GM19193 (cell line): ENCODE results near the gene COPA.

Experiments
- POLR2A ChIP-seq: IDR thresholded peaks from 4 replicates; pipeline ENCODE4 v1.6.1; 2011; ENCODE audit not compliant: insufficient read depth, insufficient read length; ENCODE audit errors: extremely low read depth

The COPA gene

DNA sequence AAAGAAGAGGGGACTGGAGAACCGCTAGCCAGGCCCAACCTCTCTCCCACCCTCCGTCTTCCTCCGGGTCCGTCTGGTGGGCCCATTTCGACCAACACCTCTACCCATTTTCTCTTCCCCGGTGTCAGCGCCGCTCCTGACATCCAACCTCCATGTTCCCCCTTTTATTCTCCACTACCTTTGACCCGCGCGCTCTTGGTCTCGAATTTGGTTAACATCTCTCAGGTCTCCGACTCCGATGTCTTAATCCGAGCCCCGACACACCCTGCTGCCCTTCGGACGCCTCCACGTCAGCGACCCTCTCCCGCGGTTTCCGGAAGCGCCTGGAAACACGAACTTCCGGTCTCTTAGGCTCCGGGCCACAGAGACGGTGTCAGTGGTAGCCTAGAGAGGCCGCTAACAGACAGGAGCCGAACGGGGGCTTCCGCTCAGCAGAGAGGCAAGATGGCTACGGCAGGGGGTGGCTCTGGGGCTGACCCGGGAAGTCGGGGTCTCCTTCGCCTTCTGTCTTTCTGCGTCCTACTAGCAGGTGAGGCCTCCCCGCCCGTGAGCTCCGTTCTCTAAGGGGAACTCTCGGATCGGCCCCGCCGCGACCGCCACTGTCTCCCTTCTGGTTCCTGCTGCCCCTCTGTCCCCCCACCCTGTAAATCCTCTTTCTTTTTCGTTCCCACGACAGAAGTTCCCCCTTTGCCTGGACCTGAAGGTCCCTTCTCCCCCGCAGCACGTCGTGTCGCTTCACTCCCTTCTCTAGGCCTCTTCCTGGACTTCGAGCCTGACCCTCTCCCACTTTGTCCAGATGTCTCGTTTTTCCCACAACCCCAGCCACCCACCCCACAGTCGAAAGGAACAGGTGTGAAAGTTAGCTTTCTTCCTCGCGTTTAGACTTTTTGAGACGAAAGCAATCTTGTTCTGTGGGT is at the start of gene COPA, which contains the start of gene NCSTN:
Gene COPA, minus strand, starts transcription at position 298 of the 917 bp plus-strand sequence. Its CDS starts 80 bp downstream, at position 218.
Gene NCSTN, plus strand, starts transcription at position 431 of the 917 bp plus-strand sequence. Its CDS starts 14 bp downstream, at position 445.
- TF ChIP-seq POLR2A, result peak; percentile 91

DNA sequence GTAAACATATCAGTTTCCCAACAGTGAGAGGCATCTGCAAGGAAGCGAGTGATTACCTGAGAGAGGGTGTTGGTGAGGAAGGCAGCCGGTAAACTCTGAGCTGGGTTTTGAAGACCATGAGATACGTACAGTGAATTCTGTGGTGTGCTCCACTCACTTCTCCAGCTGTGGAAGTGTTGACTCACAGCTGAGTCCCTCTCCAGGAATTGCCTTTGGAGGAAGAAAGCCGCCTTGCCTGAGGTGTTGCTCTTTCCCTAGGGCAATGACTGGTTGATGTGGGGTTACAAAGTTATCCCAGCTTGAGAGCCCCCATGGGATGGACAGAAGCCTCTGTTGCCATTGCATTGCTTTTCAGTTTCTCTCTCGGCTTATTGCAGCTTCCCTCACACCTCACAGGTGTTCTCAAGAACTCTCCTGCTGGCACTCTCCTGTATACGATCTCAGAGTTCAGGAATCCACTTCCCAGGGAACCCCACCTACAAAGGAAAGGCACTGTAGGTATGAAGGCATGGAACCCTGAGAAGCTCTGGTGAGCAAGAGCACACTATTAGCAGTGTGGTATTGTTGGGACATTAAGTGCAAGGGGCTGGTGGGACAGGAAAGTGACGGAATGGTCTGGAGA is 34.6 kb upstream of the COPA start:
- no peak for TF ChIP-seq POLR2A

- no peak for TF ChIP-seq POLR2A
These were observed 33.6 kb upstream of the COPA start for GRCh38 chr1:160376525-160377131.

- TF ChIP-seq POLR2A, result no peak
These were observed 32.9 kb upstream of the COPA start for GRCh38 chr1:160375788-160376524.

- no peak for TF ChIP-seq POLR2A
These were observed 31.5 kb upstream of the COPA start for GRCh38 chr1:160374306-160375110.

DNA sequence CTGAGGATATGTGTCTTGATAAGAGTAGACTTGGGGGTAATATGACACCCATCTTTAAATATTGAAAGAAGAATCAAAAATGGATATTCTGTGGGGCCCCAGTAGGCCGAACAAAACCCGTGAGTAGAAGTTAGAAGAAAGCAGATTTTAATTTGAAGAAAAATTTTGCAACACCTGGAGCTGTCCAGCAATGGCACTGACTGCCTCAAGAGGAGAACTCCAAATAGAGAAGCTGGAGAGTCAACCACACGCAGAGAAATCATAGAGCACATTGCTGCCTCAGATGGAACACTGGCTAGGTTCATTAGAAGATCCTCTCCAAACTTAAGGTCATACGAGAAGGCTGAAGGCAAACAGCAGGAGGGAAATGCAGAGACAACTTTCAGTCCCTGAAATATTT is 30.6 kb upstream of the COPA start:
- TF ChIP-seq POLR2A, result no peak

DNA sequence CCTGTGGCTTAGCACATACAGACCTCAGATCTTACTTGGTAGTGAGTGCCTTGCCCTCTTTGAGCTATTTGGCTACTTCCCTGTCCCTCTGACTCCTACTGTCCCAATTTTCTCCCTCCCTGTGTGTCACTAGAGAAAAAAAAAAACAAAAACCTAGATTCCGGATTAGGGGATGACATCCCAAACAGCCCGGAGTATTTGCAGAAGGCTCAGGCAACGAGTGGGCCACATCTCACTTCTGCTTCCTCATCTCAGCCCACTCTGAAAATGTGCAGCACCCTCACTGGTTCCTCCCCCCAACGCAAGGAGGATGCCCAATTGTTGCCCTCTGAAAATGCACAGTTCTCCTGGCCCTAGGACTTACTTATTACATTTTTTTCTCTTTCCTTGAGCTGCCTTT is 28.7 kb upstream of the COPA start:
- no peak for TF ChIP-seq POLR2A

- TF ChIP-seq POLR2A, result no peak
These were observed 28.2 kb upstream of the COPA start for GRCh38 chr1:160371346-160371631.

GRCh38 chr1:160370561-160371345 is 27.7 kb upstream of the COPA start:
- no peak for TF ChIP-seq POLR2A

- no peak for TF ChIP-seq POLR2A
These were observed 26.0 kb upstream of the COPA start for GRCh38 chr1:160369087-160369486.

DNA sequence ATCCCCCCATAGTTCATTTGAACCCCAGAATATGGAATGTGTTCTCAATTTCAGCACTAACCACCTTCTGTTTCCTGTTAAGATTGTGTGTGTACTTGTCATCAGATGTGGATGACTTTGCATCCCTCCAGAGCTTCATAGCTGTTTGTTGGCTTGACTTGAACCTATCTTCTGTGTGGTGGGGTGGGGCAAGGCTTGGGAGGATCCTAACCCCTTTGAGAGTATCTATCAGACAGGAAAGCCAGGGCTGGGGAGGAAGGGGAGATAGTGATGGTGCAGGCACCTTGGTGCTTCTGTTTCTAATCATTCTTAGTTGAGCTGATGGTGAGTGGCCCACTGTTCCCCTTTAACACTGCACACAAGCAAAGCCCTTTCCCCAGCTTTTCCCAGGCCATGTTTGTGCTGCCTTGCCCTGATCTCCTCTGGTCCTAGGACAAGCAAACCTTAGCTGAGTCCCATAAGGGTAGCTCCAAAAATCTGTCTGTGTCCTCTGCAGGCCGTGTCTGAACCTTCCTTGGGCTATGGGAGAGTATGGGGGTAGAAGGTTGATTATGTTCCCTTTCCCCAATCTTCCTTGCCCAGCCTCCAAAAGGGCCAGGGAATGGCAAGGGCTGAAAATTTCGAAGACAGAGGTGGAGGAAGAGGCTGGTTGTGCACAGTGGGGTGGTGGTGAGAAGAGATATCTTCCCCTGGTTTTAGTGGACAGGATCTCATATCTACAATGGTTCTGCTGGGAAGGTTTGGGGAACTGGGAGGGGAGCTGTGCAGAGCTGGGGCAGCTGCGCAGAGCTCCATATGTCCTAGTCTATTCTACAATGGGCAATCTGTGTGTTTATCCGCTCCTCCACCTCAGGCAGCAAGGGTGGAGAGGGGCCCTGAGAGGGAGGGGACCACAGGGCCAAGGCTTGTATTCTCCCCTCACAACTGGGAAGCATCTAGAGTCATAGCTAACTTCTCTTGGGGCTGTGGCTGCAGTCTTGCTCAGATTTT is 25.2 kb upstream of the COPA start:
- TF ChIP-seq POLR2A, result no peak

DNA sequence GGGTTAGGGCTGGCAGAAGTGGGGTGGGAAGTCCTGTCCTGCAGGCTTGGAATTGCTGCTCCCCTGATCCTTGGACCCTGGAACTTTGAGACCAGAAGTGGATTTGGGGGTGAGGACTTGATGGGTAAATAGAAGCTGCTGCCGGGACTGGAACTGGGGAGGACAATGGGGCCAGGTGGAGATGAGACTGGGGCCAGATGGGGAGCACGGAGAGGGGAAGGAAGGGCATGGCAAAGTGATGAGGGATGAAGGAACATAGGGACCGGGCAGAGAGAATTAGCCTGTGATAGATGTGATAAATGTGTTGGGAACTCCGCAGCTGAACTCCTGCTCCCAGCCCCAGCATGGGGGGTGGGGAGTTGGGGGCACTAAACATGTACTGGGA is 24.5 kb upstream of the COPA start:
- TF ChIP-seq POLR2A, result no peak

GRCh38 chr1:160366731-160367515 is 23.9 kb upstream of the COPA start, which contains the start of gene NHLH1:
Gene NHLH1, plus strand, starts transcription at chr1:160367071. Its CDS starts 3,661 bp downstream, at chr1:160370732.
- TF ChIP-seq POLR2A, result no peak
